ENCODE data around the gene AGO1.

DNA sequence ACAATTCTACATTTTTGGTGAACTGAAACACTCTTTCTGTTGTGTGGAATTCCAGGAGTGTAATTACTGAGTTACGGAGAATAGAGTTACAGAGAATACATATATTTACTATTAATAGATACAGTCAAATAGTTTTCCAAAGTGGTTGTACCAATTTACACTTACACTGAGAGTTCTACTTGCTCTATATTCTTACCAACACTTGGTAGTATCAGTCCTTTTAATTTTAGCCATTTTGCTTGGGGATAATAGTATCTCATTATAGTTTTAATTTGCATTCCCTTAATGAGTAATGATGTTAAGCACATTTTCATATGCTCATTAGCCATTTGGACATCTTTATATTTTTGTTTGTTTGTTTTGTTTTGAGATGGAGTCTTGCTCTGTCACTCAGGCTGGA, 46.3 kb upstream of the AGO1 start:
- TF ChIP-seq POLR2A (IDR thresholded peaks at IDR 0.05) (no peak), EP300 (IDR thresholded peaks at IDR 0.05) (no peak)
- TF ChIP-seq, protein P1, sequence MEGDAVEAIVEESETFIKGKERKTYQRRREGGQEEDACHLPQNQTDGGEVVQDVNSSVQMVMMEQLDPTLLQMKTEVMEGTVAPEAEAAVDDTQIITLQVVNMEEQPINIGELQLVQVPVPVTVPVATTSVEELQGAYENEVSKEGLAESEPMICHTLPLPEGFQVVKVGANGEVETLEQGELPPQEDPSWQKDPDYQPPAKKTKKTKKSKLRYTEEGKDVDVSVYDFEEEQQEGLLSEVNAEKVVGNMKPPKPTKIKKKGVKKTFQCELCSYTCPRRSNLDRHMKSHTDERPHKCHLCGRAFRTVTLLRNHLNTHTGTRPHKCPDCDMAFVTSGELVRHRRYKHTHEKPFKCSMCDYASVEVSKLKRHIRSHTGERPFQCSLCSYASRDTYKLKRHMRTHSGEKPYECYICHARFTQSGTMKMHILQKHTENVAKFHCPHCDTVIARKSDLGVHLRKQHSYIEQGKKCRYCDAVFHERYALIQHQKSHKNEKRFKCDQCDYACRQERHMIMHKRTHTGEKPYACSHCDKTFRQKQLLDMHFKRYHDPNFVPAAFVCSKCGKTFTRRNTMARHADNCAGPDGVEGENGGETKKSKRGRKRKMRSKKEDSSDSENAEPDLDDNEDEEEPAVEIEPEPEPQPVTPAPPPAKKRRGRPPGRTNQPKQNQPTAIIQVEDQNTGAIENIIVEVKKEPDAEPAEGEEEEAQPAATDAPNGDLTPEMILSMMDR (IDR thresholded peaks at IDR 0.05), result no peak

Measured in tibial nerve (tissue), 4 donors.